ENCODE data around the gene CLEC4F. TPM values are rescaled to one million over a fixed set of nuclear protein-coding genes. Genes with fewer than 3 reads are reported as not detected.

The CLEC4F gene
- total and polyA plus RNA-seq, 2 experiments from 2014 or later: not detected

- TF ChIP-seq NANOG (IDR thresholded peaks at IDR 0.05; ENCODE audit: borderline replicate concordance): no peak
Observed at GRCh38 chr2:70772486-70773155, 47.8 kb downstream of the CLEC4F start (continued).

- DNase-seq (ENCODE audit: low spot score) (no peak), ATAC-seq (no peak)
- H3K27ac ChIP-seq (ENCODE audit: low read depth): no peak overlapping the region
- H2AFZ ChIP-seq: no peak overlapping the region
- H3F3A ChIP-seq (replicated peaks; ENCODE audit: low read depth): peaks cover 6% of the 10 kb centered on the region
- H3K4me2 ChIP-seq: no peak overlapping the region
- H3K27me3 ChIP-seq (ENCODE audit: insufficient read depth): no peaks in the 10 kb centered on the region
- peaks cover 17% of the 10 kb centered on the region for H3K4me1 ChIP-seq (ENCODE audit: insufficient read depth)
- peaks cover 21% of the 10 kb centered on the region for H3K4me1 Mint-ChIP-seq
- H4K20me1 ChIP-seq (replicated peaks; ENCODE audit: insufficient read depth): no peaks in the 10 kb centered on the region
- peaks cover 11% of the 10 kb centered on the region for H3K27me3 Mint-ChIP-seq (ENCODE audit: insufficient read depth, low read depth, poor library complexity)
- no peaks in the 10 kb centered on the region for H3K36me3 ChIP-seq (ENCODE audit: insufficient read depth)
- no peak overlapping the region for H3K4me3 Mint-ChIP-seq
- no peak overlapping the region for H3K4me3 ChIP-seq
- peaks cover 6% of the 10 kb centered on the region for H3K79me2 ChIP-seq (replicated peaks; ENCODE audit: insufficient read depth)
- TF ChIP-seq EZH2phosphoT487 (IDR thresholded peaks at IDR 0.05; ENCODE audit: unreplicated experiment): no peak
- no peak overlapping the region for H3K27ac Mint-ChIP-seq
- peaks cover 20% of the 10 kb centered on the region; the same call in 1 of the 2 replicates for H3K9me2 ChIP-seq (ENCODE audit: insufficient read depth)
- no peaks in the 10 kb centered on the region for H3K9me3 Mint-ChIP-seq
- H3K36me3 Mint-ChIP-seq (ENCODE audit: low read depth): no peaks in the 10 kb centered on the region
Observed at GRCh38 chr2:70771446-70771845, 49.0 kb downstream of the CLEC4F start.

DNA sequence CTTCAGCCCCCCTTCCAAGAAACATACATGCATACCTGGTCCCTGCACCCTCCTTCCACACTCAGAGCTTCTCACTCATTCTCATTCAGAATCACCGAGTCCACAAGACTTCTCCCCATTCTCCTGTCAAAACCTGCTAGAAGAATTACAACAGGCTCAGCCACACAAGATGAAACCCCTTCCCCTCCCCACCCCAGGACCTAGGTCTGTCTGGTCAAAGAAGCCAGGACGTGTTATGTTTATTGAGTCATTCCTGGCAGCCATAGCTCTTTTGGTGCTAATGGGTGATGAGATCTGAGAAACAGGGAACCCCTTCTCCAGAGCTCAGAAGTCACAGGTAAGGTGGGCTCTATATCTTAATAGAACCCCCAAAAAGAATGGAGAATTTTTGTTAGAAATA lies 50.9 kb downstream of the CLEC4F start:
- Mint-ChIP-seq H3K4me3 (peak overlapping the region; percentile 66), H3K4me1 (peaks cover 35% of the 10 kb centered on the region), H3K27me3 (ENCODE audit: insufficient read depth, low read depth, poor library complexity) (peaks cover 9% of the 10 kb centered on the region), H3K36me3 (ENCODE audit: low read depth) (peaks cover 10% of the 10 kb centered on the region; the same call in 2 of the 3 replicates), H3K9me3 (no peaks in the 10 kb centered on the region), H3K27ac (no peak overlapping the region)
- H3K4me2 ChIP-seq: peak overlapping the region; percentile 76
- H3K4me1 ChIP-seq (ENCODE audit: insufficient read depth): peaks cover 33% of the 10 kb centered on the region
- H3F3A ChIP-seq (replicated peaks; ENCODE audit: low read depth): peaks cover 6% of the 10 kb centered on the region
- H3K36me3 ChIP-seq (ENCODE audit: insufficient read depth): no peaks in the 10 kb centered on the region
- H2AFZ ChIP-seq: peak overlapping the region; percentile 94; the same call in 1 of the 2 replicates
- H3K79me2 ChIP-seq (replicated peaks; ENCODE audit: insufficient read depth): peaks cover 26% of the 10 kb centered on the region
- peaks cover 4% of the 10 kb centered on the region; the same call in 1 of the 2 replicates for H4K20me1 ChIP-seq (replicated peaks; ENCODE audit: insufficient read depth)
- no peak overlapping the region for H3K27ac ChIP-seq (ENCODE audit: low read depth)
- DNase-seq (ENCODE audit: low spot score) (no peak), ATAC-seq (no peak)
- H3K9me2 ChIP-seq (ENCODE audit: insufficient read depth): peaks cover 20% of the 10 kb centered on the region; the same call in 1 of the 2 replicates
- H3K4me3 ChIP-seq: no peak overlapping the region; the same call in 1 of the 2 replicates
- no peaks in the 10 kb centered on the region for H3K27me3 ChIP-seq (ENCODE audit: insufficient read depth)
- TF ChIP-seq, protein P1, sequence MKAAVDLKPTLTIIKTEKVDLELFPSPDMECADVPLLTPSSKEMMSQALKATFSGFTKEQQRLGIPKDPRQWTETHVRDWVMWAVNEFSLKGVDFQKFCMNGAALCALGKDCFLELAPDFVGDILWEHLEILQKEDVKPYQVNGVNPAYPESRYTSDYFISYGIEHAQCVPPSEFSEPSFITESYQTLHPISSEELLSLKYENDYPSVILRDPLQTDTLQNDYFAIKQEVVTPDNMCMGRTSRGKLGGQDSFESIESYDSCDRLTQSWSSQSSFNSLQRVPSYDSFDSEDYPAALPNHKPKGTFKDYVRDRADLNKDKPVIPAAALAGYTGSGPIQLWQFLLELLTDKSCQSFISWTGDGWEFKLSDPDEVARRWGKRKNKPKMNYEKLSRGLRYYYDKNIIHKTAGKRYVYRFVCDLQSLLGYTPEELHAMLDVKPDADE (IDR thresholded peaks at IDR 0.05): no peak
- no peak for TF ChIP-seq NANOG (IDR thresholded peaks at IDR 0.05; ENCODE audit: borderline replicate concordance)
- TF ChIP-seq ZNF114 (CRISPR knock-in tag; IDR thresholded peaks at IDR 0.05): no peak
- TF ChIP-seq EZH2phosphoT487 (IDR thresholded peaks at IDR 0.05; ENCODE audit: unreplicated experiment): no peak
- no peak for TF ChIP-seq STAT1 (IDR thresholded peaks at IDR 0.05; ENCODE audit: unreplicated experiment)
- TF ChIP-seq EZH2 (IDR thresholded peaks at IDR 0.05; ENCODE audit: low read depth, unreplicated experiment): no peak
- TF ChIP-seq ZNF331 (CRISPR knock-in tag; IDR thresholded peaks at IDR 0.05; ENCODE audit: low read depth): no peak
- no peak for TF ChIP-seq CREB1 (CRISPR knock-in tag; IDR thresholded peaks at IDR 0.05; ENCODE audit: low read depth)
- TF ChIP-seq, protein P2, sequence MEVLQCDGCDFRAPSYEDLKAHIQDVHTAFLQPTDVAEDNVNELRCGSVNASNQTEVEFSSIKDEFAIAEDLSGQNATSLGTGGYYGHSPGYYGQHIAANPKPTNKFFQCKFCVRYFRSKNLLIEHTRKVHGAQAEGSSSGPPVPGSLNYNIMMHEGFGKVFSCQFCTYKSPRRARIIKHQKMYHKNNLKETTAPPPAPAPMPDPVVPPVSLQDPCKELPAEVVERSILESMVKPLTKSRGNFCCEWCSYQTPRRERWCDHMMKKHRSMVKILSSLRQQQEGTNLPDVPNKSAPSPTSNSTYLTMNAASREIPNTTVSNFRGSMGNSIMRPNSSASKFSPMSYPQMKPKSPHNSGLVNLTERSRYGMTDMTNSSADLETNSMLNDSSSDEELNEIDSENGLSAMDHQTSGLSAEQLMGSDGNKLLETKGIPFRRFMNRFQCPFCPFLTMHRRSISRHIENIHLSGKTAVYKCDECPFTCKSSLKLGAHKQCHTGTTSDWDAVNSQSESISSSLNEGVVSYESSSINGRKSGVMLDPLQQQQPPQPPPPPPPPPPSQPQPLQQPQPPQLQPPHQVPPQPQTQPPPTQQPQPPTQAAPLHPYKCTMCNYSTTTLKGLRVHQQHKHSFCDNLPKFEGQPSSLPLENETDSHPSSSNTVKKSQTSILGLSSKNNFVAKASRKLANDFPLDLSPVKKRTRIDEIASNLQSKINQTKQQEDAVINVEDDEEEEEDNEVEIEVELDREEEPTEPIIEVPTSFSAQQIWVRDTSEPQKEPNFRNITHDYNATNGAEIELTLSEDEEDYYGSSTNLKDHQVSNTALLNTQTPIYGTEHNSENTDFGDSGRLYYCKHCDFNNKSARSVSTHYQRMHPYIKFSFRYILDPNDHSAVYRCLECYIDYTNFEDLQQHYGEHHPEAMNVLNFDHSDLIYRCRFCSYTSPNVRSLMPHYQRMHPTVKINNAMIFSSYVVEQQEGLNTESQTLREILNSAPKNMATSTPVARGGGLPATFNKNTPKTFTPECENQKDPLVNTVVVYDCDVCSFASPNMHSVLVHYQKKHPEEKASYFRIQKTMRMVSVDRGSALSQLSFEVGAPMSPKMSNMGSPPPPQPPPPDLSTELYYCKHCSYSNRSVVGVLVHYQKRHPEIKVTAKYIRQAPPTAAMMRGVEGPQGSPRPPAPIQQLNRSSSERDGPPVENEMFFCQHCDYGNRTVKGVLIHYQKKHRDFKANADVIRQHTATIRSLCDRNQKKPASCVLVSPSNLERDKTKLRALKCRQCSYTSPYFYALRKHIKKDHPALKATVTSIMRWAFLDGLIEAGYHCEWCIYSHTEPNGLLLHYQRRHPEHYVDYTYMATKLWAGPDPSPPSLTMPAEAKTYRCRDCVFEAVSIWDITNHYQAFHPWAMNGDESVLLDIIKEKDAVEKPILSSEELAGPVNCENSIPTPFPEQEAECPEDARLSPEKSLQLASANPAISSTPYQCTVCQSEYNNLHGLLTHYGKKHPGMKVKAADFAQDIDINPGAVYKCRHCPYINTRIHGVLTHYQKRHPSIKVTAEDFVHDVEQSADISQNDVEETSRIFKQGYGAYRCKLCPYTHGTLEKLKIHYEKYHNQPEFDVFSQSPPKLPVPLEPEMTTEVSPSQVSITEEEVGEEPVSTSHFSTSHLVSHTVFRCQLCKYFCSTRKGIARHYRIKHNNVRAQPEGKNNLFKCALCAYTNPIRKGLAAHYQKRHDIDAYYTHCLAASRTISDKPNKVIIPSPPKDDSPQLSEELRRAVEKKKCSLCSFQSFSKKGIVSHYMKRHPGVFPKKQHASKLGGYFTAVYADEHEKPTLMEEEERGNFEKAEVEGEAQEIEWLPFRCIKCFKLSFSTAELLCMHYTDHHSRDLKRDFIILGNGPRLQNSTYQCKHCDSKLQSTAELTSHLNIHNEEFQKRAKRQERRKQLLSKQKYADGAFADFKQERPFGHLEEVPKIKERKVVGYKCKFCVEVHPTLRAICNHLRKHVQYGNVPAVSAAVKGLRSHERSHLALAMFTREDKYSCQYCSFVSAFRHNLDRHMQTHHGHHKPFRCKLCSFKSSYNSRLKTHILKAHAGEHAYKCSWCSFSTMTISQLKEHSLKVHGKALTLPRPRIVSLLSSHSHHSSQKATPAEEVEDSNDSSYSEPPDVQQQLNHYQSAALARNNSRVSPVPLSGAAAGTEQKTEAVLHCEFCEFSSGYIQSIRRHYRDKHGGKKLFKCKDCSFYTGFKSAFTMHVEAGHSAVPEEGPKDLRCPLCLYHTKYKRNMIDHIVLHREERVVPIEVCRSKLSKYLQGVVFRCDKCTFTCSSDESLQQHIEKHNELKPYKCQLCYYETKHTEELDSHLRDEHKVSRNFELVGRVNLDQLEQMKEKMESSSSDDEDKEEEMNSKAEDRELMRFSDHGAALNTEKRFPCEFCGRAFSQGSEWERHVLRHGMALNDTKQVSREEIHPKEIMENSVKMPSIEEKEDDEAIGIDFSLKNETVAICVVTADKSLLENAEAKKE (CRISPR knock-in tag; IDR thresholded peaks at IDR 0.05): no peak
- no peak for TF ChIP-seq POLR2AphosphoS5 (IDR thresholded peaks at IDR 0.05; ENCODE audit: low read depth)
- TF ChIP-seq, protein P3, sequence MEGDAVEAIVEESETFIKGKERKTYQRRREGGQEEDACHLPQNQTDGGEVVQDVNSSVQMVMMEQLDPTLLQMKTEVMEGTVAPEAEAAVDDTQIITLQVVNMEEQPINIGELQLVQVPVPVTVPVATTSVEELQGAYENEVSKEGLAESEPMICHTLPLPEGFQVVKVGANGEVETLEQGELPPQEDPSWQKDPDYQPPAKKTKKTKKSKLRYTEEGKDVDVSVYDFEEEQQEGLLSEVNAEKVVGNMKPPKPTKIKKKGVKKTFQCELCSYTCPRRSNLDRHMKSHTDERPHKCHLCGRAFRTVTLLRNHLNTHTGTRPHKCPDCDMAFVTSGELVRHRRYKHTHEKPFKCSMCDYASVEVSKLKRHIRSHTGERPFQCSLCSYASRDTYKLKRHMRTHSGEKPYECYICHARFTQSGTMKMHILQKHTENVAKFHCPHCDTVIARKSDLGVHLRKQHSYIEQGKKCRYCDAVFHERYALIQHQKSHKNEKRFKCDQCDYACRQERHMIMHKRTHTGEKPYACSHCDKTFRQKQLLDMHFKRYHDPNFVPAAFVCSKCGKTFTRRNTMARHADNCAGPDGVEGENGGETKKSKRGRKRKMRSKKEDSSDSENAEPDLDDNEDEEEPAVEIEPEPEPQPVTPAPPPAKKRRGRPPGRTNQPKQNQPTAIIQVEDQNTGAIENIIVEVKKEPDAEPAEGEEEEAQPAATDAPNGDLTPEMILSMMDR (conservative IDR thresholded peaks at IDR 0.05; ENCODE audit: low read depth in 2 of 2): no peak
